Esophagus muscularis mucosa (tissue), 4 donors: ENCODE results near the gene AKAP13.

Experiments
- CTCF ChIP-seq, 3 experiments: fragments of 200-600 bp in 2 of 3; fragments of 450-650 bp in 1 of 3; sonication (generic) in 2 of 3; IDR thresholded peaks; one replicate each; pipeline ENCODE4 v1.5.1; 2017 to 2019; ENCODE audit warnings: antibody characterized with exemption in 3 of 3, mild to moderate bottlenecking in 2 of 3, moderate library complexity in 1 of 3
- EP300 ChIP-seq: sonication (generic); formaldehyde crosslinking; IDR thresholded peaks from one replicate; pipeline ENCODE4 v1.6.1; 2017; ENCODE audit warnings: antibody characterized with exemption
- POLR2A ChIP-seq: fragments of 450-650 bp; IDR thresholded peaks from one replicate; pipeline ENCODE4 v1.6.1; 2017; ENCODE audit warnings: antibody characterized with exemption, moderate library complexity, mild to moderate bottlenecking, low read depth
- POLR2AphosphoS5 ChIP-seq, 2 donors: sonication (generic); formaldehyde crosslinking; IDR thresholded peaks; one replicate each; pipeline ENCODE4 v1.6.1; 2017; ENCODE audit warnings: antibody characterized with exemption in 2 of 2

DNA sequence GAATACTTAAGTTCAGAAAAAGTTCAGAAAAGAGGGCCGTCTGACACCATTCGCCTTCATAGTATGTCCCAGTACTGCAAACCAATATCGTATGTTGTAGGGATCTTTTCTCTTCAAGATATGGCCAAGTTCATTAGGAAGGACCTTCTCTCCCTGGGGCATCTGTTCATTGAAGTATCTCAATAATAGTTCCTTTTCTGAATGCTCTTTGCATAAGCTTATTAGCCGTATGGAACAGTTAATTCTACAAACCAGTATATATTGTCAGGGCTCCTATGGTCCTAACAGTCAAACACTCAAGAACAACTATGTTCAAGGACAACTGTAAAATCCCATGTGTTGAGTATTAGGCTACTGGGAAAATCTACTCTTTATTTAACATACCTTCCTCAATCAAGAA, 211.2 kb downstream of the AKAP13 start:
- TF ChIP-seq CTCF (IDR thresholded peaks at IDR 0.05) (no peak), POLR2A (no peak), EP300 (no peak), POLR2AphosphoS5 (IDR thresholded peaks at IDR 0.05) (no peak)
